HepG2 (cell line): ENCODE results near the gene GNG7. TPM values are rescaled to one million over a fixed set of nuclear protein-coding genes. Genes with fewer than 3 reads are reported as not detected.
"Not testable (repeated sequence)": the region's sequence is repeated elsewhere in the genome, so short reads cannot be mapped to it uniquely, and the experiment has no call there.

ENCODE experiments used
- ATAC-seq: fragments of 200-7000 bp; cut with Tn5 transposase; 3 replicates; pipeline ENCODE4 v1.9.1; 2020; ENCODE audit warnings: mild to moderate bottlenecking, moderate library complexity
- BruUV-seq: library from RNA; stranded (reverse); fragments of 400-500 nt; replicated peaks from 2 replicates; lab custom pipeline; 2021; lab: Mats Ljungman, UMichigan
- CTCF ChIA-PET: fragments of 300-600 bp; formaldehyde crosslinking; extraction: SDS; loops from one replicate; lab custom pipeline; 2021; ENCODE audit warnings: low total read pairs, inconsistent platforms, low intra/inter-chr PET ratio; lab: Yijun Ruan, JAX
- POLR2A ChIA-PET: fragments of 350-600 bp; sonication (Branson Sonifier 250); formaldehyde crosslinking; loops from one replicate; lab custom pipeline; 2020; ENCODE audit warnings: antibody characterized with exemption, inconsistent platforms; lab: Yijun Ruan, JAX
- DNase-seq: peaks from one replicate; pipeline ENCODE4 v3.0.0-alpha.2; 2015; ENCODE audit warnings: low spot score
- FAIRE-seq: peaks from 3 replicates; lab custom pipeline; 2011; peaks lifted over from hg19 to GRCh38; lab: Jason Lieb, UNC
- H2AFZ ChIP-seq: one replicate; pipeline ENCODE4 v1.6.1; 2011; ENCODE audit warnings: low read length, inconsistent platforms
- H3K27ac ChIP-seq: fragments of 300-600 bp; 3 replicates; pipeline ENCODE4 v1.8.0; 2011; ENCODE audit warnings: mixed run types, mild to moderate bottlenecking, mixed read lengths, low read length, inconsistent platforms; ENCODE audit not compliant: insufficient read depth; ENCODE audit errors: extremely low read length
- H3K27me3 ChIP-seq, 2 experiments: fragments of 200-600 bp in 1 of 2; 2 replicates in 1 of 2; 3 replicates in 1 of 2; pipeline versions ENCODE4 v1.6.0 to v1.8.0; 2011; ENCODE audit warnings: low read length in 2 of 2, mild to moderate bottlenecking in 2 of 2, moderate library complexity in 2 of 2, inconsistent platforms in 1 of 2; ENCODE audit not compliant: insufficient read depth in 2 of 2, control insufficient read depth in 1 of 2
- H3K36me3 ChIP-seq, 2 experiments: fragments of 200-600 bp in 1 of 2; replicated peaks in 1 of 2; 2 replicates in 1 of 2; 3 replicates in 1 of 2; pipeline versions ENCODE4 v1.5.1 to v1.8.0; 2011; ENCODE audit warnings: low read length in 2 of 2, inconsistent platforms in 1 of 2; ENCODE audit not compliant: insufficient read depth in 2 of 2, control insufficient read depth in 1 of 2
- H3K4me1 ChIP-seq: 2 replicates; pipeline ENCODE4 v1.5.1; 2012; ENCODE audit warnings: low read length, inconsistent platforms; ENCODE audit not compliant: insufficient read depth
- H3K4me2 ChIP-seq: 2 replicates; pipeline ENCODE4 v1.6.0; 2011; ENCODE audit warnings: low read depth, low read length, inconsistent platforms
- H3K4me3 ChIP-seq, 3 experiments: fragments of 200-600 bp in 1 of 3; sonication (generic), shearing (Covaris generic) in 1 of 3; replicated peaks in 1 of 3; 2 replicates each; pipeline ENCODE4 v1.5.1; 2011 to 2016; ENCODE audit warnings: low read length in 3 of 3, inconsistent platforms in 2 of 3, low read depth in 2 of 3, mild to moderate bottlenecking in 2 of 3, control low read depth in 1 of 3, mixed read lengths in 1 of 3; ENCODE audit not compliant: insufficient read depth in 1 of 3
- H3K79me2 ChIP-seq: one replicate; pipeline ENCODE4 v1.6.1; 2011; ENCODE audit warnings: low read length, inconsistent platforms; ENCODE audit not compliant: insufficient read depth
- H3K9ac ChIP-seq: 2 replicates; pipeline ENCODE4 v1.6.0; 2011; ENCODE audit warnings: mild to moderate bottlenecking, low read depth, low read length, inconsistent platforms; ENCODE audit not compliant: insufficient read depth
- H3K9me3 ChIP-seq: 2 replicates; pipeline ENCODE4 v1.5.1; 2012; ENCODE audit warnings: mild to moderate bottlenecking, low read length
- H4K20me1 ChIP-seq: 2 replicates; pipeline ENCODE4 v1.6.0; 2011; ENCODE audit warnings: inconsistent platforms, mild to moderate bottlenecking, low read length, moderate library complexity; ENCODE audit not compliant: insufficient read depth
- ZNF556 ChIP-seq: sonication (generic); formaldehyde crosslinking; IDR thresholded peaks from 2 replicates; pipeline ENCODE4 v1.4.0; 2020; ENCODE audit warnings: mild to moderate bottlenecking, missing genetic modification reagents, borderline replicate concordance
- ZNF761 ChIP-seq: sonication (generic); formaldehyde crosslinking; conservative IDR thresholded peaks from 2 replicates; pipeline ENCODE4 v1.4.0; 2020; ENCODE audit warnings: mild to moderate bottlenecking, missing genetic modification reagents
- WGBS: methylation state at CpG from one replicate; pipeline ENCODE4 v1.1.6; 2017; ENCODE audit warnings: low lambda C conversion rate; 5-methylcytosine and 5-hydroxymethylcytosine counted together
- in situ Hi-C: cut with HindIII; loops from 2 replicates; pipeline ENCODE4 v1.10.0; 2017; ENCODE audit warnings: low pct_unique_long_range_greater_than_20kb; ENCODE audit not compliant: extremely low pct_ligation_motif_present
- intact Hi-C: fragments of 100-400 bp; cut with micrococcal nuclease; formaldehyde crosslinking; loops from one replicate; pipeline ENCODE4 v1.10.0; 2022; ENCODE audit not compliant: unreplicated experiment
- polyA plus RNA-seq, 8 experiments: library from polyadenylated mRNA; depleted of rRNA in 3 of 8; stranded (reverse) in 7 of 8; unstranded in 1 of 8; fragments of >200 nt; fragmentation: Illumina TruSeq in 4 of 8; extraction: Trizol in 4 of 8; gene quantifications; 2 replicates each; pipeline versions ENCODE4 v1.2.1 to v1.2.3, GENCODE V29; 2011 to 2016; ENCODE audit warnings: low read depth in 4 of 8, missing spikeins in 1 of 8, mixed read lengths in 1 of 8; ENCODE audit not compliant: insufficient read depth in 1 of 8
- total RNA-seq, 5 experiments: library from RNA; depleted of rRNA; stranded (reverse); fragments of >200 nt; fragmentation: Illumina TruSeq; extraction: Trizol; gene quantifications; 2 replicates each; pipeline ENCODE4 v1.2.3, GENCODE V29; 2016; ENCODE audit warnings: low read depth in 1 of 5
- TF ChIP-seq, protein P1 (sequence below): sonication (generic); formaldehyde crosslinking; IDR thresholded peaks from 2 replicates; pipeline ENCODE4 v1.4.0; 2020; ENCODE audit warnings: missing genetic modification reagents, low read depth, mild to moderate bottlenecking, borderline replicate concordance
- TF ChIP-seq, protein P2 (sequence below): sonication (generic); formaldehyde crosslinking; IDR thresholded peaks from 2 replicates; pipeline ENCODE4 v1.9.0; 2021; ENCODE audit warnings: missing genetic modification reagents, borderline replicate concordance

The GNG7 gene
- total and polyA plus RNA-seq, 2 of the 13 experiments (the other 11 are each of a cell fraction or from before 2014, with no cell fraction given): 1.4 to 3.3 TPM

DNA sequence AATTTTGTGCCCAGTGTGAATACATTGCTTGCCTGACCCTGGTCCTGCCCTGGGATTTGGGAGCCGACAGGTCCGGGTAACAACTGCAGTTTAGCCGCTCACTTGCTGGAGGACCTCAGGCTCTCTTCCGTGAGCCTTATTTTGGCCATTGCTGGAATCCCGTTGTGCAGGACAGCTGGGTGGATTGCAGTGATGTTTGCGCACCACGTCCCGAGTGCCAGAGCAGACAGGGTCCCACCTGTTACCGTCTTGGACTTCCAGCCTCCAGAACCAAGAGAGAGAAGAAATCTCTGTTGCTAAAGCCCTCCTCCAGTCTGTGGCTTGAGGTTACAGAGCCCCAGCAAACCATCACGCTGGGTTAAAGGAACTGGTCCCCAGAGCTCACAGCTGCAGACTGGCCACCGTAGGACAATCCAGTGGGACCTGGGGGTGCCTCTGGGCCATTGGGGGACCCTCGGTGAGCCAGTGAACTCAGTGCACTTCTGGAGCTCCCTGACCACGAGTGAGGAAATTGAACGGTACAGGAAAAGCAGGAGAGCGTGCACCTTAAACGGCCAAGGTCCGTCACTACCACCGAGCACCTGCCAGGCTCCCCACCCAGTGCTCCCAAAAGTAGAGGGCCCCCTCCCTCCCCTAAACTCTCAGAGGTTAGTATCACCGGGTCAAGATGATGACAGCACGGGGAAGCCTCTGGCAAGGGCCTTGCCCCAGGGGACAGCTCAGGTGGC lies 92.9 kb downstream of the GNG7 start:
- H3K27me3 ChIP-seq: no peaks in the 10 kb centered on the region; a peak in 1 of 5 replicates
- no peaks in the 10 kb centered on the region for H3K36me3 ChIP-seq
- H3K4me2 ChIP-seq: no peak overlapping the region
- no peak overlapping the region for H3K4me3 ChIP-seq
- intact Hi-C loops (loop anchor here (10.0 kb wide), 1 partner anchor 295 kb away; no protein-coding TSS in a partner anchor), in situ Hi-C loops (loop anchor here (5.0 kb wide), 1 partner anchor 132 kb away; the partner anchor contains the start of gene GADD45B)
- no peaks in the 10 kb centered on the region for H4K20me1 ChIP-seq
- no peak for DNase-seq
- 40% methylated on average over 16 of the region's 20 CpGs for WGBS
- ATAC-seq: no peak
- peaks cover 3% of the 10 kb centered on the region; the same call in 1 of the 2 replicates for H3K9me3 ChIP-seq
- FAIRE-seq: no peak
- peaks cover 16% of the 10 kb centered on the region; the same call in 1 of the 2 replicates for H3K4me1 ChIP-seq
- no peak overlapping the region for H3K9ac ChIP-seq
- no peaks in the 10 kb centered on the region for H3K79me2 ChIP-seq
- BruUV-seq: no TSS peak
- CTCF ChIA-PET: no interaction called here
- H2AFZ ChIP-seq: no peak overlapping the region
- no peak for TF ChIP-seq ZNF556 (CRISPR knock-in tag)
- TF ChIP-seq, protein P1, sequence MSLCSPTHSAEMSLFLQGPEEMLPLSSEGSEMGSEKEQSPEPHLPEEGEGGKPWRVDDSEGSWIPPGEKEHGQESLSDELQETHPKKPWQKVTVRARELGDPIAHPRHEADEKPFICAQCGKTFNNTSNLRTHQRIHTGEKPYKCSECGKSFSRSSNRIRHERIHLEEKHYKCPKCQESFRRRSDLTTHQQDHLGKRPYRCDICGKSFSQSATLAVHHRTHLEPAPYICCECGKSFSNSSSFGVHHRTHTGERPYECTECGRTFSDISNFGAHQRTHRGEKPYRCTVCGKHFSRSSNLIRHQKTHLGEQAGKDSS: 0 out of 2 replicates have a peak, but pooled peaks have one; percentile 41
- TF ChIP-seq ZNF761 (CRISPR knock-in tag): no peak
- TF ChIP-seq, protein P2, sequence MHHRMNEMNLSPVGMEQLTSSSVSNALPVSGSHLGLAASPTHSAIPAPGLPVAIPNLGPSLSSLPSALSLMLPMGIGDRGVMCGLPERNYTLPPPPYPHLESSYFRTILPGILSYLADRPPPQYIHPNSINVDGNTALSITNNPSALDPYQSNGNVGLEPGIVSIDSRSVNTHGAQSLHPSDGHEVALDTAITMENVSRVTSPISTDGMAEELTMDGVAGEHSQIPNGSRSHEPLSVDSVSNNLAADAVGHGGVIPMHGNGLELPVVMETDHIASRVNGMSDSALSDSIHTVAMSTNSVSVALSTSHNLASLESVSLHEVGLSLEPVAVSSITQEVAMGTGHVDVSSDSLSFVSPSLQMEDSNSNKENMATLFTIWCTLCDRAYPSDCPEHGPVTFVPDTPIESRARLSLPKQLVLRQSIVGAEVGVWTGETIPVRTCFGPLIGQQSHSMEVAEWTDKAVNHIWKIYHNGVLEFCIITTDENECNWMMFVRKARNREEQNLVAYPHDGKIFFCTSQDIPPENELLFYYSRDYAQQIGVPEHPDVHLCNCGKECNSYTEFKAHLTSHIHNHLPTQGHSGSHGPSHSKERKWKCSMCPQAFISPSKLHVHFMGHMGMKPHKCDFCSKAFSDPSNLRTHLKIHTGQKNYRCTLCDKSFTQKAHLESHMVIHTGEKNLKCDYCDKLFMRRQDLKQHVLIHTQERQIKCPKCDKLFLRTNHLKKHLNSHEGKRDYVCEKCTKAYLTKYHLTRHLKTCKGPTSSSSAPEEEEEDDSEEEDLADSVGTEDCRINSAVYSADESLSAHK (CRISPR knock-in tag): no peak
- H3K27ac ChIP-seq: no peak overlapping the region
- POLR2A ChIA-PET: interaction anchor here (3.4 kb wide), 1 partner anchor 133 kb away, joined by 67 read pairs; the partner anchor contains the start of gene GADD45B

DNA sequence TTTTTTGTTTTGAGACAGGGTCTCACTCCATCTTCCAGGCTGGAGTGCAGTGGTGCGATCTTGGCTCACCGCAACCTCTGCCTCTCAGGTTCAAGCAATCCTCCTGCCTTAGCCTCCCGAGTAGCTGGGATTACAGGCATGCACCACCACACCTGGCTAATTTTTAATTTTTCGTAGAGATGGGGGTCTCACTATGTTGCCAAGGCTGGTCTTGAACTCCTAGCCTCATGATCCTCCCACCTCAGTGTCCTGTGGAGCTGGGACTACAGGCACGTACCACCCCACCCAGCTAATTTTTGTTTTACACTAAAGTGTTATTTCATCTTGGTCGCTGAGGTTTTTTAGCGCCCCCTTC lies 93.5 kb downstream of the GNG7 start:
- DNase-seq, BruUV-seq: not testable (repeated sequence)

More for the DNA sequence above, 93.5 kb downstream of the GNG7 start:
- whole genome bisulfite sequencing: 79% methylated on average over 7 of the region's 7 CpGs
- H3K9me3 ChIP-seq, H3K4me2 ChIP-seq, H3K9ac ChIP-seq, H3K27ac ChIP-seq, ATAC-seq, H3K79me2 ChIP-seq, intact Hi-C loops, H3K27me3 ChIP-seq, H2AFZ ChIP-seq, CTCF ChIA-PET, H4K20me1 ChIP-seq, H3K36me3 ChIP-seq, in situ Hi-C loops, FAIRE-seq, H3K4me3 ChIP-seq: not testable (repeated sequence)
- H3K4me1 ChIP-seq: peaks cover 13% of the 10 kb centered on the region; the same call in 1 of the 2 replicates
- POLR2A ChIA-PET: interaction anchor here (3.4 kb wide), 1 partner anchor 132 kb away, joined by 67 read pairs; the partner anchor contains the start of gene GADD45B
